Measurements from ENCODE around the gene DMGDH.

- no peak for TF ChIP-seq SNAI2 (CRISPR knock-in tag; IDR thresholded peaks at IDR 0.05)
- TF ChIP-seq GLIS3 (CRISPR knock-in tag; IDR thresholded peaks at IDR 0.05), result no peak
- no peak for TF ChIP-seq ZFP30 (CRISPR knock-in tag; IDR thresholded peaks at IDR 0.05)
- no peak for TF ChIP-seq ZFP3 (CRISPR knock-in tag; IDR thresholded peaks at IDR 0.05)
- no peak for TF ChIP-seq TCF4 (CRISPR knock-in tag; IDR thresholded peaks at IDR 0.05; ENCODE audit: borderline replicate concordance)
- no peak for TF ChIP-seq CREB5 (CRISPR knock-in tag; IDR thresholded peaks at IDR 0.05; ENCODE audit: low read depth)
- TF ChIP-seq, protein P1, sequence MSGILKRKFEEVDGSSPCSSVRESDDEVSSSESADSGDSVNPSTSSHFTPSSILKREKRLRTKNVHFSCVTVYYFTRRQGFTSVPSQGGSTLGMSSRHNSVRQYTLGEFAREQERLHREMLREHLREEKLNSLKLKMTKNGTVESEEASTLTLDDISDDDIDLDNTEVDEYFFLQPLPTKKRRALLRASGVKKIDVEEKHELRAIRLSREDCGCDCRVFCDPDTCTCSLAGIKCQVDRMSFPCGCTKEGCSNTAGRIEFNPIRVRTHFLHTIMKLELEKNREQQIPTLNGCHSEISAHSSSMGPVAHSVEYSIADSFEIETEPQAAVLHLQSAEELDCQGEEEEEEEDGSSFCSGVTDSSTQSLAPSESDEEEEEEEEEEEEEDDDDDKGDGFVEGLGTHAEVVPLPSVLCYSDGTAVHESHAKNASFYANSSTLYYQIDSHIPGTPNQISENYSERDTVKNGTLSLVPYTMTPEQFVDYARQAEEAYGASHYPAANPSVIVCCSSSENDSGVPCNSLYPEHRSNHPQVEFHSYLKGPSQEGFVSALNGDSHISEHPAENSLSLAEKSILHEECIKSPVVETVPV (CRISPR knock-in tag; IDR thresholded peaks at IDR 0.05), result no peak
- no peak for TF ChIP-seq BACH2 (CRISPR knock-in tag; IDR thresholded peaks at IDR 0.05; ENCODE audit: borderline replicate concordance)
- TF ChIP-seq, protein P2, sequence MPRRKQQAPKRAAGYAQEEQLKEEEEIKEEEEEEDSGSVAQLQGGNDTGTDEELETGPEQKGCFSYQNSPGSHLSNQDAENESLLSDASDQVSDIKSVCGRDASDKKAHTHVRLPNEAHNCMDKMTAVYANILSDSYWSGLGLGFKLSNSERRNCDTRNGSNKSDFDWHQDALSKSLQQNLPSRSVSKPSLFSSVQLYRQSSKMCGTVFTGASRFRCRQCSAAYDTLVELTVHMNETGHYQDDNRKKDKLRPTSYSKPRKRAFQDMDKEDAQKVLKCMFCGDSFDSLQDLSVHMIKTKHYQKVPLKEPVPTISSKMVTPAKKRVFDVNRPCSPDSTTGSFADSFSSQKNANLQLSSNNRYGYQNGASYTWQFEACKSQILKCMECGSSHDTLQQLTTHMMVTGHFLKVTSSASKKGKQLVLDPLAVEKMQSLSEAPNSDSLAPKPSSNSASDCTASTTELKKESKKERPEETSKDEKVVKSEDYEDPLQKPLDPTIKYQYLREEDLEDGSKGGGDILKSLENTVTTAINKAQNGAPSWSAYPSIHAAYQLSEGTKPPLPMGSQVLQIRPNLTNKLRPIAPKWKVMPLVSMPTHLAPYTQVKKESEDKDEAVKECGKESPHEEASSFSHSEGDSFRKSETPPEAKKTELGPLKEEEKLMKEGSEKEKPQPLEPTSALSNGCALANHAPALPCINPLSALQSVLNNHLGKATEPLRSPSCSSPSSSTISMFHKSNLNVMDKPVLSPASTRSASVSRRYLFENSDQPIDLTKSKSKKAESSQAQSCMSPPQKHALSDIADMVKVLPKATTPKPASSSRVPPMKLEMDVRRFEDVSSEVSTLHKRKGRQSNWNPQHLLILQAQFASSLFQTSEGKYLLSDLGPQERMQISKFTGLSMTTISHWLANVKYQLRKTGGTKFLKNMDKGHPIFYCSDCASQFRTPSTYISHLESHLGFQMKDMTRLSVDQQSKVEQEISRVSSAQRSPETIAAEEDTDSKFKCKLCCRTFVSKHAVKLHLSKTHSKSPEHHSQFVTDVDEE (CRISPR knock-in tag; IDR thresholded peaks at IDR 0.05), result no peak
- TF ChIP-seq PATZ1 (CRISPR knock-in tag; IDR thresholded peaks at IDR 0.05; ENCODE audit: borderline replicate concordance), result no peak
- no peak for TF ChIP-seq RARB (CRISPR knock-in tag; IDR thresholded peaks at IDR 0.05)
- no peak for TF ChIP-seq PPARA (CRISPR knock-in tag; IDR thresholded peaks at IDR 0.05; ENCODE audit: borderline replicate concordance)
- TF ChIP-seq ZNF70 (CRISPR knock-in tag; IDR thresholded peaks at IDR 0.05), result no peak
- TF ChIP-seq ARNTL (CRISPR knock-in tag; IDR thresholded peaks at IDR 0.05; ENCODE audit: borderline replicate concordance, low read depth), result no peak
These were observed 94.4 kb downstream of the DMGDH start for GRCh38 chr5:78975035-78975434.

All from SK-N-SH treated with all-trans-retinoic acid at 6 μM for 48 hours (cell line).